Astrocyte (in vitro differentiated cells and primary cell): Measurements from ENCODE around the gene MAPK8IP2.

Source experiments
- CTCF ChIP-seq: IDR thresholded peaks from 2 replicates; pipeline ENCODE4 v1.5.1; 2011; ENCODE audit warnings: low read depth, mild to moderate bottlenecking, inconsistent platforms, low read length, moderate library complexity; ENCODE audit not compliant: insufficient read depth
- EZH2 ChIP-seq: IDR thresholded peaks from 2 replicates; pipeline ENCODE4 v1.6.1; 2012; ENCODE audit warnings: mild to moderate bottlenecking, low read length, inconsistent platforms; ENCODE audit not compliant: insufficient read depth

GRCh38 chr22:50553310-50553709 is 47.3 kb upstream of the MAPK8IP2 start:
- TF ChIP-seq EZH2: no peak
- no peak for TF ChIP-seq CTCF
